ENCODE results near the gene ARHGEF18. TPM values are rescaled to one million over a fixed set of nuclear protein-coding genes. Genes with fewer than 3 reads are reported as not detected.
"Not testable (repeated sequence)": the region's sequence is repeated elsewhere in the genome, so short reads cannot be mapped to it uniquely, and the experiment has no call there.

ARHGEF18 gene
- 10 to 100 TPM; 42.6 to 44.3 TPM for total RNA-seq

- ChIA-PET CTCF (interaction anchor here (0.6 to 1.6 kb wide), 5 partner anchors 11 to 249 kb away, joined by 3 read pairs; no protein-coding TSS in a partner anchor), POLR2A (no interaction called here)
These were observed at the start of gene ARHGEF18 for GRCh38 chr19:7348587-7349230. Gene ARHGEF18 (plus strand): TSS chr19:7348937. CDS start chr19:7362891, 13,954 bp downstream.

DNA sequence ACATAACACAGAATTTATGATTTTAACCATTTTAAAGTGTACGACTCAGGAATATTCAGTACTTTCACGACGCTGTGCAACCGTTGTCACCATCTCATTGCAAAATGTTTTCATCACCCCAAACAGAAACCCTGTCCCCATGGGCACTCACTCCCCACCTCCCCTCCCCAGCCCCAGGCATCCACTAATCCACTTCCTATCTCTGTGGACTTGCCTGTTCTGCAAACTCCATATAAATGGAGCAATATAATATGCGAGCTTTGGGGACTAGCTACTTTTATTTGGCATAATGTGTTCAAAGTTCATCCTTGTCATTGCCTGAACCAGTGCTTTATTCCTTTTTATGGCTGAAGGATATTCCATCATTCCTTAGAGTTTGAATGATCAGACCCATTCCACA is 47.2 kb upstream of the ARHGEF18 start:
- ChIA-PET POLR2A (interaction anchor here (0.7 kb wide), 1 partner anchor 526 kb away, joined by 13 read pairs; no protein-coding TSS in a partner anchor), CTCF (interaction anchor here (0.5 kb wide), 1 partner anchor 285 kb away, joined by 3 read pairs; no protein-coding TSS in a partner anchor)

DNA sequence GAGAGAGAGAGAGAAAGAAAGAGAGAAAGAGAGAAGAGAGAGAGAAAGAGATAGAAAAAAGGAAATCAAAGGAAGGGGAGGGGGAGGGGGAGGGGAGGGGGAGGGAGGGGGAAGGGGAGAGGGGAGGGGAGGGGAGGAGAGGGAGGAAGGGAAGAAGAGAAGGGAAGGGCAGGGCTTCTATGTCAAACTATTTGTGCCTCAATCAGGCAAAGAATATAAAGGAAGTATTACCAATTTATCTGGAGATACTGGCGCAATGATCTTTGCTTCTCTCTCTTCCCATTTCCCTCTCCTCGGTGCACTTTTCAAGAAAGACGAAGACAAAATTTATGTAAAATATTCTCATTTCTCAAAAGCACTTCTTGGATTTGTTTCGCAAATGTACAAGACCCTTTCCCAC is 45.3 kb upstream of the ARHGEF18 start:
- ChIA-PET CTCF (no interaction called here), POLR2A (no interaction called here)

DNA sequence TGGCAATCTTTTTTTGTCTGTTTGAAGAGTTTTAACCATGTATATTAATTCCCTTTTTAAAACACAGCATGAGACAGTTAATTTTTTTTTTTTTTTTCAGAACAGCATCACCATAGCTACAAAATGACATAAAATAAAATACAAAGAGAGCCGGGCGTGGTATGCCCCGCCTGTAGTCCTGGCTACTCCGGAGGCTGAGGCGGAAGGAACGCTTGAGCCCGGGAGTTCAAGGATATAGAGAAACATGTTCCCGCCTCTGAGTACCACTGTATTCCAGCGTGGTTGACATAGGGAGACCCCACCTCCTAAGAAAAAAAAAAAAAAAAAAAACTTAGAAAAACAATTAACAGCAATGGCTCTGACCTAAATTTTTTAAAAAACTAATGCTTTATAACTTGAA is 44.5 kb upstream of the ARHGEF18 start:
- ChIA-PET CTCF (no interaction called here), POLR2A (no interaction called here)

DNA sequence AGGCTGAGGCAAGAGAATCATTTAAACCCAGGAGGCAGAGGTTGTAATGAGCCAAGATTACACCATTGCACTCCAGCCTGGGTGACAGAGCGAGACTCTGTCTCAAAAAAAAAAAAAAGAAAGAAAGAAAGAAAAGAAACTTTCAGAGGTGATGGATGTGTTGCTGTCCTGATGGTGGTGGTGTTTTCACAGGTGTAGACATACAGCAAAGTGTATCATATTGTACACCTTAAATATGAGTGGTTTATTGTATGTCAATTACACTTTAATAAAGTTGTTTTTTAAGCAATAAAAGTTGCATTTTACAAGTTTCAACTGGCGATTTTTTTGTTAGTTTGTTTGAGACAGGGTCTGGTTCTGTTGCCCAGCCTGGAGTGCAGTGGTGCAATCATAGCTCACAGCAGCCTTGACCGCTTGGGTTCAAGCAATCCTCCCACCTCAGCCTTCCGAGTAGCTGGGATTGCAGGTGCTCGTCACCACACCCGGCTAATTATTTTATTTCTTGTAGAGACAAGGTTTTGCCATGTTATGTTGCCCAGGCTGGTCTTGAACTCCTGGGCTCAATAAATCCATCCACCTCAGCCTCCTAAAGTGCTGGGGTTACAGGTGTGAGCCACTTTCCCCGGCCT is 41.0 kb upstream of the ARHGEF18 start:
- ChIA-PET POLR2A (interaction anchor here (0.7 kb wide), 1 partner anchor 538 kb away, joined by 10 read pairs; no protein-coding TSS in a partner anchor), CTCF (no interaction called here)

DNA sequence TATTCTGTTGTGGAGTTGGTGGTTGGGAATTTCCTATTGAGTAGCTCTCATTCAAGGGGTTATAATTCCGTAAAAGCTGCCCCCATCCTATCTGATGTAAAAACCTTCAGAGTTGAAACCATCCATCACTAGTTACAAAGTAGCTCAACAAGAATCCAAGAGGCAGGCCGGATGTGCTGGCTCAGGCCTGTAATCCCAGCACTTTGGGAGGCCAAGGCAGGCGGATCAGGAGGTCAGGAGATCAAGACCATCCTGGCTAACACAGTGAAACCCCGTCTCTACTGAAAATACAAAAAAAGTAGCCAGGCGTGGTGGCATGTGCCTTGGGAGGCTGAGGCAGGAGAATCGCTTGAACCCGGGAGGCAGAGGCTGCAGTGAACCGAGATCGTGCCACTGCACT is 40.4 kb upstream of the ARHGEF18 start:
- CTCF ChIA-PET, POLR2A ChIA-PET: not testable (repeated sequence)

- ChIA-PET CTCF (no interaction called here), POLR2A (no interaction called here)
These were observed 36.8 kb upstream of the ARHGEF18 start for GRCh38 chr19:7311911-7312310.

GRCh38 chr19:7312816-7313215 is 35.9 kb upstream of the ARHGEF18 start:
- CTCF ChIA-PET: no interaction called here
- POLR2A ChIA-PET: no interaction called here

DNA sequence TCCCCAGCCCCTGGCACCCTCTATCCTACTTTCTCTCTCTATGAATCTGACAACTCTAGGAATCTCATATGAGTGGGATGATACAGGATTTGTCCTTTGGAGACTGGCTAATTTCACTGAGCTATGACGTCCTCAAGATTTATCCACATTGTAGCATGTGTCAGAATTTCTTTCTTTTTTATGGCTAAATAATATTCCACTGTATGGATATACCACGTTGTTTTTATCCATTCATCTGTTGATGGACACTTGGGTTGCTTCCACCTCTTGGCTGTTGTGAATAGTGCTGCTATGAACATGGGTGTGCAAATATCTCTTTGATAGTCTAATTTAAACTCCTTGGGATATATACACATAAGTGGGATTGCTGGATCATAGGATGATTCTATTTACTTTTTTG is 30.6 kb upstream of the ARHGEF18 start:
- ChIA-PET CTCF (no interaction called here), POLR2A (no interaction called here)

DNA sequence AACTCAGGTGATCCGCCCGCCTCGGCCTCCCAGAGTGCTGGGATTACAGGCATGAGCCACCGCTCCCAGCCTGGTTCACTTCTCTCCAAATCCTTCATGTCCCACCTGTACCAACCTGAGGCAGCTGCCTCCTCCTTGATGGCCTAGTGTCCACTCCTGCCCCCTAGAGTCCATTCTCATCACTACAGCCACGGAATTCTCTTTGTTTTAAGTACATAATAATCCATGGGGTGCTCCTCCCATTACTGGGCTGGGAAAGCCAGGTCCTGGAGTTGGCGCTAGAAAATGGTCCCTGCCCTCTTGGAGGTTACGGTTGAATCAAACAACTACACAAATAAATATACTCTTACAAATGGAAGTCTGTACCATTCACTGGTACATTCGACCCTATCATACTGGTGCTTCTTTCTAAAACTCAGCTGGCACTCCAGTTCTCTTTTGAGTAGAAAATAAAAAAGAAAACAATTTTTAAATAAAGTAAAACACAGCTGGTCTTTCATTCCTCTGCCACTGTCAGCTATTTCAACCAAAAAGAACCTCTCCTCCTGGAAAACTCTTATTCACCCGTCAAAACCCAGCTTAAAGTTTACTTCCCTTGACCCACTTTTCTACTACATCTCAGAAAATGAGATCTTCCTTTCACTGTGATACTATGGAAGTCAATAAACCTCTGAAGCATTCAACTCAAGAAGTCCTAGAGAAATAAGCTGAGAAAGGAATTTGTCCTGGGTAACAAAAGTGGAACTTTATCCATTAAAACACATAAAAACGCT is 22.4 kb upstream of the ARHGEF18 start:
- ChIA-PET POLR2A (no interaction called here), CTCF (interaction anchor here (0.6 to 2.4 kb wide), 7 partner anchors 10 to 224 kb away, joined by 3 to 7 read pairs (median 4); no protein-coding TSS in a partner anchor)

DNA sequence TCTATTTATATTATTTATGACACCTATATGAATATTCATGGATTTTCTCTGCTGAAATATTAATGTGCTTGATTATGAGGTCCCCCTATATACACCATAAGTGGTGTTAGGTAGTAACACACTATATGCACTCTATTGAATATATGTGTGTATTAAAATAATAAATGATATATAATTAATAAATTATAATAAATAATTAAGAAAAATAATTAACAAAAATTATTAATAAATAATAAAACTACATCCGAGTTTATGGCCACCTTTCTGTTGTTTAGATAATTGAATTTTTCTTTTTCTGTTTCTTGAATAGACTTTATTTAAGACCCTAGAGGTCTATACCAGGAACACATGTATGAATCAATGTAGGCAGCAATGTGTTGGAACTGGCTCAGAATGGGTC is 20.9 kb upstream of the ARHGEF18 start:
- CTCF ChIA-PET: interaction anchor here (0.7 kb wide), 1 partner anchor 143 kb away, joined by 3 read pairs; no protein-coding TSS in a partner anchor
- POLR2A ChIA-PET: no interaction called here

- ChIA-PET CTCF (no interaction called here), POLR2A (no interaction called here)
These were observed 20.1 kb upstream of the ARHGEF18 start for GRCh38 chr19:7328647-7329046.

DNA sequence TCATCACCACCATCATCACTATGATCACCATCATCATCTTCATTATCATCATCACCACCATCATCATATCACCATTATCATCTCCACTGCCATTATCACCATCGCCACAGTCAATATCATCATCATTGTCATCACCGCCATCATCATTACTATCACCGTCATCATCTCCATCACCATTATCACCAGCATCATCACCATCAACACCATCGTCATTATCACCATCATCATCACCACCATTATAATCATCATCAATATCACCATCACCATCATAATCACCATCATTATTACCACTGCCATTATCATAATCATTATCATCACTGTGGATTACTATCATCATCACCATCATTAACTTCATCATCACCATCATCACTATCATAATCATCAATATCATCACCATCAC is 17.3 kb upstream of the ARHGEF18 start:
- POLR2A ChIA-PET: no interaction called here
- CTCF ChIA-PET: no interaction called here

DNA sequence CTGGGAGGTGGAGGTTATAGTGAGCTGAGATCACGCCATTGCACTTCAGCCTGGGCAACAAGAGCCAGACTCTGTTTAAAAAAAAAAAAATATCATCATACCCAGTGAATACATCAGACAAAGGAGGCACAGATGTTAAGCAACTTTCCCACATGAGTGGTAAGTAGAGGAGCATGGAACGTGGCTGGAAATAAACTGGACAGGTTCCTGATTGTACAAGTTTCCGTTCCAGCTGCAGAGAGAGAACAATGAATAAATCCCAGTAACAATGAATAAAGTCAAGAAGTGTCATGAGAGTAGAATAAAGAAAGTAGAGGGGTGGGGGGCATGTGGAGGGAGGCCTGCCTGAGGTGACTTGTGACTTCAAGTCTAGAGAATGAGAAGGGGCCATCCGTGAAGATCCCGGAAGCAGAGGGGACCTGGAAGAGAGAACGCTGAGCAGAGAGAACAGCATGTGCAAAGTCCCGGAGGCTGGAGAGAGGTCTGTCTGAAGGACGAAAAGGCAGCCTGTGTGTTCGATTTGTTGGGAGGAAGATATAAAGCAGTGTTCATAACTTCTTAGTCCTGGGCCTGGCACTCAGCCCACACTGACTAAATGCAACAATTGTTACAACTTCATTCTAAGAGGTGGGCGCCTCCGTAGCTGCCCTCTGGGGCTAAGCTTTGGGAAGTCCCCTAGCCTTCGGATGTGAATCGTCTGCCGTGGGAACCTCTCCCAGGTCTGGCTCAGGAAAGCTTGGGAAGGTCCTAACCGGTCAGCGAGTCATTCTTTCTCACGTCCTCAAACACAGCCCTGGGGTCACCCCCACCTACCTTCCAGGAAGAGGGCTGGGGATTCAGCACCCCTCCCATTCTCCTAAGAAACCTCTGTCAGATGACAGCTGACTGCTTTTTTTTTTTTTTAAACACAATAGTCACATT is 15.3 kb upstream of the ARHGEF18 start:
- POLR2A ChIA-PET: no interaction called here
- CTCF ChIA-PET: no interaction called here

DNA sequence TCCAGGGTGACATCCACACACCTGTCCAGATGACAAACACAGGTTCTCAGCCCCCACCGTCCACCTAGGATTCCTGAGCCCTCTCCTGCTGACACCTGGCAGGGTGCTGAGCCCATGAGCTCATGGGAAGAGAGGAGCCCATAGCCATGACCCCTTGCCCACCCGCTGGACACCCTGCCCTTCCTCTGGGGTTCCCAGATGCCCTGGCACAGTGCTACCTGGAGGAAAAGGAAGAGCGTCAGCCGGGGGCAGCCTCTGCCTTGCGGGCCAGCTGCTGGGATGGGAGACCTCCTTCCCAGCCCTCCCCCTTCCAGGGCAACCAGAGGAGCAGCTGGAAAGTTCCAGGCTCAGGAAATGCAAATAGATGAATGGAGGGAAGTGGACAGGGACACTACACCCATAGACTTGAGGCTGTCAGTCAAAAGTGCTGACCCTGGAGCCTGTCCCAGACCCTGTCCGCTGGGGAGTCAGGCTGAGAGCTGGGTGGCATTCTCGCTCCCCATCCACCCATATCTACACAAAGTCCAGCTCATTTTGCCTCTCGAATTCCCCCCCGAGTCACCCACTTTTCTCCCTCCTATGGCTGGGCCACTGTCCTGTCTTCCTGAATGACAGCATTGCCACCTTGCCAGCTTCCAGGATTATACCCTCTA is 12.3 kb upstream of the ARHGEF18 start:
- ChIA-PET CTCF (interaction anchor here (0.6 to 1.5 kb wide), 4 partner anchors 10 to 494 kb away, joined by 3 to 7 read pairs (median 4); partner anchors contain the start of gene EVI5L), POLR2A (no interaction called here)

- ChIA-PET POLR2A (no interaction called here), CTCF (interaction anchor here (0.5 to 1.5 kb wide), 4 partner anchors 11 to 200 kb away, joined by 3 to 7 read pairs (median 4); no protein-coding TSS in a partner anchor)
These were observed 11.2 kb upstream of the ARHGEF18 start for GRCh38 chr19:7337380-7338194.

DNA sequence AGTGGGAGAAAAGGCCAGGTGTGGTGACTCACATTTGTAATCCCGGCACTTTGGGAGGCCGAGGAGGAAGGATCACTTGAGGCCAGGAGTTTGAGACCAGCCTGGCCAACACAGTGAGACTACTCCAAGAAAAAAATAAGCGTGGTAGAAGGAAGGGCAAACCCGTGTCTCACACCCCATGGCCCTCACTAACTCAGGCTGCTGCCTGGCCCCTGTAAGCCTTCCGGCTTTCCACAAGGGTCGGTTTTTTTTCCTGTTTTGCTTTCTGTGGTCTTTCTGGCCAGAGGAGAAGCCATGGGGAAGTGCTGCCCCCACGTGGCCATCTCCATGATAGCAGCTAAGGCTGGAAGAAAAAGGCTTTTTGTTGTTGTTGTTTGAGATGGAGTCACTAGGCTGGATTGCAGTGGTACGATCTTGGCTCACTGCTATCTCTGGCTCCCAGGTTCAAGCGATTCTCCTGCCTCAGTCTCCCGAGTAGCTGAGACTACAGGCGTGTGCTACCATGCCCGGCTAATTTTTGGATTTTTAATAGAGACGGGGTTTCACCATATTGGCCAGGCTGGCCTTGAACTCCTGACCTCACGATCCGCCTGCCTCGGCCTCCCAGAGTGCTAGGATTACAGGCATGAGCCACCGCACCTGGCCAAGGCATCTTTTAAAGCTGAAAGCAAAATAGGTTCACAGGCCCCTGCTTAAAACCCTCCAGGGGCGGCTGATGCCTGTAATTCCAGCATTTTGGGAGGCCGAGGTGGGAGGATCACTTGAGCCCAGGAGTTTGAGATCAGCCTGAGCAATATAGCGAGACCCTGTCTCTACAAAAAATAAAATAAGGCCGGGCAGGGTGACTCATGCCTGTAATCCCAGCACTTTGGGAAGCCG is 7.5 kb upstream of the ARHGEF18 start:
- ChIA-PET POLR2A (interaction anchor here (0.5 kb wide), 1 partner anchor 206 kb away, joined by 10 read pairs; no protein-coding TSS in a partner anchor), CTCF (interaction anchor here (0.7 to 2.1 kb wide), 8 partner anchors 13 to 358 kb away, joined by 3 to 11 read pairs (median 6); no protein-coding TSS in a partner anchor)
